ENCODE results near the gene DUOX2.
"Not testable (repeated sequence)": the region's sequence is repeated elsewhere in the genome, so short reads cannot be mapped to it uniquely, and the experiment has no call there.

DUOX2 gene

GRCh38 chr15:45064386-45064785 lies 49.6 kb downstream of the DUOX2 start:
- no peak for DNase-seq

- DNase-seq, result not testable (repeated sequence)
These were observed 51.7 kb downstream of the DUOX2 start for GRCh38 chr15:45062301-45062700.

GRCh38 chr15:45058690-45059675 lies 55.0 kb downstream of the DUOX2 start:
- not testable (repeated sequence) for DNase-seq

GRCh38 chr15:45052676-45053075 lies 61.3 kb downstream of the DUOX2 start:
- DNase-seq, result not testable (repeated sequence)

- no peak for DNase-seq
These were observed 63.4 kb downstream of the DUOX2 start for GRCh38 chr15:45050587-45050986.

- peak; percentile 78 to 95 (median 90) for DNase-seq
These were observed 65.0 kb downstream of the DUOX2 start for GRCh38 chr15:45048794-45049631.

- not testable (repeated sequence) for DNase-seq
These were observed 65.6 kb downstream of the DUOX2 start for GRCh38 chr15:45048449-45048793.

GRCh38 chr15:45044270-45044669 lies 69.7 kb downstream of the DUOX2 start:
- not testable (repeated sequence) for DNase-seq

GRCh38 chr15:45042859-45043258 lies 71.1 kb downstream of the DUOX2 start:
- DNase-seq, result not testable (repeated sequence)
